VCaP (cell line): ENCODE measurements around the gene DNAJC5.

ENCODE experiments used
- H3K27ac ChIP-seq: fragments of 450-650 bp; 2 replicates; pipeline ENCODE4 v1.5.1; 2017
- CTCF ChIP-seq: fragments of 450-650 bp; conservative IDR thresholded peaks from 2 replicates; pipeline ENCODE4 v1.5.1; 2017; ENCODE audit warnings: mild to moderate bottlenecking, moderate library complexity

Gene DNAJC5

GRCh38 chr20:63946986-63947637 lies 52.2 kb downstream of the DNAJC5 start:
- H3K27ac ChIP-seq: peak overlapping the region; percentile 77
- TF ChIP-seq CTCF: peak; percentile 16; the same call in 1 of the 2 replicates

- peak overlapping the region; percentile 77 for H3K27ac ChIP-seq
- no peak for TF ChIP-seq CTCF
These were observed 52.9 kb downstream of the DNAJC5 start for GRCh38 chr20:63947638-63948456.

GRCh38 chr20:63950701-63951397 lies 55.9 kb downstream of the DNAJC5 start:
- no peak for TF ChIP-seq CTCF
- peak overlapping the region; percentile 77 for H3K27ac ChIP-seq

GRCh38 chr20:63951398-63952209 lies 56.7 kb downstream of the DNAJC5 start:
- H3K27ac ChIP-seq: peak overlapping the region; percentile 77; the same call in 1 of the 2 replicates
- TF ChIP-seq CTCF: no peak

- no peak for TF ChIP-seq CTCF
- peak overlapping the region; percentile 9; the same call in 1 of the 2 replicates for H3K27ac ChIP-seq
These were observed 57.2 kb downstream of the DNAJC5 start for GRCh38 chr20:63952210-63952535.

- H3K27ac ChIP-seq: peak overlapping the region; percentile 98; the same call in 1 of the 2 replicates
- TF ChIP-seq CTCF: no peak
These were observed 57.8 kb downstream of the DNAJC5 start for GRCh38 chr20:63952769-63953168.
